GM18858 (cell line): Measurements from ENCODE around the gene RAD9A.

Source experiments
- ATAC-seq: cut with Tn5 transposase; IDR thresholded peaks from one replicate; pipeline ENCODE4 v1.9.1; 2021; ENCODE audit not compliant: unreplicated experiment

RAD9A gene

DNA sequence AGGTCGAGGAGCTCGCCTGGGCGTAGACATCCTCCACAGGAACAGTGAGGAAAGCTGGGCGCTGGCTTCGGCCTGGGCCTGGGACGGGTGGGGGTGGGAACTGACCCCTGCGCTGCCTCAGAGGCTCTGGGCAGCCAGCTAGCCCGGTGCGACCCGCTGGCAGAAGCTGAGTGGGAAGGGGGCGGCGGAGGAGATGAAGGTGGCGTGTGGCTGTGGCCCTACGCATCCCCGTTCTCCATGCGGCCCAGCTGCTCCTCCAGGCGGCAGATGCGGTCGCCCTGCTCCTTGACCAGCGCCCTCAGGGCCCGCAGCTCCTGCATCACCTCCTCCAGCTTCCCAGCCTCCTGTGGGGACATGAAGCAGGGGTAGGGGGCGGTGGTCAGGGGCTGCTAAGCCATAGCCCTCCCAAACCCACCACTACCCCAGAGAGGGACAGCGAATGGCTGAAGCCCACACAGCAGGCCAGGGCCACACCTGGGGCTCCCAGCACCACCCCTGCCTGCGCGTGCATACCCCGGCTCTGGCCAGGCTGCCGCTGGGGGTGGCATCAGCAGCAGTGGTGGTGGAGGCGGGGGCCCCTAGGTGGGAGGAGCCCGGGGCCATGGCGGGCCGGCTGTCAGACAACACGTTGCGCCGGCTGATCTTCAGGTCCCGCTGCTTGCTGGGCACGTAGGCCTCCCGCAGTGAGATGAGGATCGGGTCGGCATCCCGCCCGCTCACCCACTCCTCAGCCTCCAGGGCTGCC lies 46.5 kb downstream of the RAD9A start:
- ATAC-seq: no peak

- no peak for ATAC-seq
Measured at GRCh38 chr11:67439321-67440228, 47.8 kb downstream of the RAD9A start.

GRCh38 chr11:67440229-67441097 lies 48.7 kb downstream of the RAD9A start:
- no peak for ATAC-seq

GRCh38 chr11:67441098-67441563 lies 49.3 kb downstream of the RAD9A start:
- no peak for ATAC-seq

- no peak for ATAC-seq
Measured at GRCh38 chr11:67441731-67442351, 50.1 kb downstream of the RAD9A start.

GRCh38 chr11:67442504-67443404 lies 51.0 kb downstream of the RAD9A start:
- ATAC-seq: no peak

- no peak for ATAC-seq
Measured at GRCh38 chr11:67445515-67445914, 53.7 kb downstream of the RAD9A start.
